ENCODE measurements around the gene GPR18.

DNA sequence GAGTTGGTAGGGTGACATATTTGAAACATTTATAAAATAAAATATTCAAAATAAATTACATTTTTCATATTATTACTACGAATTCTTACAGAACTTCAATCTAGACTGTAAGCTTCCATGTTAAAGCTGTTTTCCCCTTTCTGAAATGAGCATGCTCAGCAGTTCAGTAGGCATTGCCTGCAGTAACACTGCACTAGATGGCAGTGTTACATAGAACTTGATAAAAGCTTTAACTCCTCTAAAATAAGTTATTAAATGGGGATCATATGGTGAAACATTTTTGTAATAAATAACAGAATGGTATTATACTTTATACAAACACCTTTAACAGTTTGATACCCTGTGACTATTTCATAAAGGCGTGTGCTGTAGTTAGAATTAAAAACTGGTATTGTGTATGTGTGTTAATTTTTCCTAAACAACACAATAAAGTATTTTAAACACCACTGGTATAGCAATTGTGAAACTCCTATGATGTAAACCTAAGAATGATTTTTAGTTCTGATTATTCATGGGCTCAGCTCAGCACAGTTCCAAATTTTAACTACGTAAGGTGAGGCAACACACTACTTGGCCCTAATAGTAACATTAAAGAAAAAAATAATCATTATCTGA, 11.6 kb upstream of the GPR18 start:
- TF ChIP-seq, protein P1, sequence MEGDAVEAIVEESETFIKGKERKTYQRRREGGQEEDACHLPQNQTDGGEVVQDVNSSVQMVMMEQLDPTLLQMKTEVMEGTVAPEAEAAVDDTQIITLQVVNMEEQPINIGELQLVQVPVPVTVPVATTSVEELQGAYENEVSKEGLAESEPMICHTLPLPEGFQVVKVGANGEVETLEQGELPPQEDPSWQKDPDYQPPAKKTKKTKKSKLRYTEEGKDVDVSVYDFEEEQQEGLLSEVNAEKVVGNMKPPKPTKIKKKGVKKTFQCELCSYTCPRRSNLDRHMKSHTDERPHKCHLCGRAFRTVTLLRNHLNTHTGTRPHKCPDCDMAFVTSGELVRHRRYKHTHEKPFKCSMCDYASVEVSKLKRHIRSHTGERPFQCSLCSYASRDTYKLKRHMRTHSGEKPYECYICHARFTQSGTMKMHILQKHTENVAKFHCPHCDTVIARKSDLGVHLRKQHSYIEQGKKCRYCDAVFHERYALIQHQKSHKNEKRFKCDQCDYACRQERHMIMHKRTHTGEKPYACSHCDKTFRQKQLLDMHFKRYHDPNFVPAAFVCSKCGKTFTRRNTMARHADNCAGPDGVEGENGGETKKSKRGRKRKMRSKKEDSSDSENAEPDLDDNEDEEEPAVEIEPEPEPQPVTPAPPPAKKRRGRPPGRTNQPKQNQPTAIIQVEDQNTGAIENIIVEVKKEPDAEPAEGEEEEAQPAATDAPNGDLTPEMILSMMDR (conservative IDR thresholded peaks at IDR 0.05; ENCODE audit: low read length), result peak; percentile 80
- no peak for TF ChIP-seq EZH2phosphoT487 (IDR thresholded peaks at IDR 0.05; ENCODE audit: borderline replicate concordance, low read depth, low read length)

All from OCI-LY7 (cell line).